Measurements from ENCODE around the gene ST3GAL6.

DNA sequence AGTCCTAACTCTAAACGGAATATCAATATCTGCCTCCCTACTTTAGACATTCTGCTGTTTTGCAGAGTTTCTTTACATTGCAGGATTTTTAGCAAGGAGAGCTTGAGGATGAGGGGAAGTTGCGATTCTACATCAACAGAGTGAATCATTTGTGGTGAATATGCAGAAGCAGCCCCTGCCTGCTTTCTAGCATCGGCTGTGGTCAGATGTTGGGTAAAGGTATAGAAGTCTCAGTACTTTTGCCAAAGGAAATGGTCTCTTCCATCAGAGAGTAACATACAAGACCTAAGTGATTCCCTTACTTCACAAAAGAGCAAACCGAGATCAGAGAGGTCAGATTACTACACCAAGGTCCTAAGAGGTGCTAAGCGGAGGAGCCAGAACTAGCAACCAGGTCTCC lies 15.2 kb downstream of the ST3GAL6 start:
- TF ChIP-seq, protein P1, sequence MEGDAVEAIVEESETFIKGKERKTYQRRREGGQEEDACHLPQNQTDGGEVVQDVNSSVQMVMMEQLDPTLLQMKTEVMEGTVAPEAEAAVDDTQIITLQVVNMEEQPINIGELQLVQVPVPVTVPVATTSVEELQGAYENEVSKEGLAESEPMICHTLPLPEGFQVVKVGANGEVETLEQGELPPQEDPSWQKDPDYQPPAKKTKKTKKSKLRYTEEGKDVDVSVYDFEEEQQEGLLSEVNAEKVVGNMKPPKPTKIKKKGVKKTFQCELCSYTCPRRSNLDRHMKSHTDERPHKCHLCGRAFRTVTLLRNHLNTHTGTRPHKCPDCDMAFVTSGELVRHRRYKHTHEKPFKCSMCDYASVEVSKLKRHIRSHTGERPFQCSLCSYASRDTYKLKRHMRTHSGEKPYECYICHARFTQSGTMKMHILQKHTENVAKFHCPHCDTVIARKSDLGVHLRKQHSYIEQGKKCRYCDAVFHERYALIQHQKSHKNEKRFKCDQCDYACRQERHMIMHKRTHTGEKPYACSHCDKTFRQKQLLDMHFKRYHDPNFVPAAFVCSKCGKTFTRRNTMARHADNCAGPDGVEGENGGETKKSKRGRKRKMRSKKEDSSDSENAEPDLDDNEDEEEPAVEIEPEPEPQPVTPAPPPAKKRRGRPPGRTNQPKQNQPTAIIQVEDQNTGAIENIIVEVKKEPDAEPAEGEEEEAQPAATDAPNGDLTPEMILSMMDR (conservative IDR thresholded peaks at IDR 0.05; ENCODE audit: low read length), result no peak
- no peak for TF ChIP-seq EZH2phosphoT487 (IDR thresholded peaks at IDR 0.05; ENCODE audit: borderline replicate concordance, low read depth, low read length)

Data from OCI-LY7 (cell line).